Activated T-helper 17 cell treated with anti-CD3 and anti-CD28 coated beads, Interleukin-2, amount 50 U/mL, for 72 hours (primary cell): ENCODE measurements around the gene PPM1H. TPM values are rescaled to one million over a fixed set of nuclear protein-coding genes. Genes with fewer than 3 reads are reported as not detected.

ENCODE experiments used
- ATAC-seq: fragments of 150-1000 bp; cut with Tn5 transposase; replicated peaks from 2 replicates; pipeline ENCODE4 v1.10.0; 2021; ENCODE audit warnings: mild to moderate bottlenecking, moderate library complexity
- H3K27ac Mint-ChIP-seq: one replicate; pipeline ENCODE4 v1.8.0; 2022; ENCODE audit warnings: mixed read lengths
- H3K27me3 Mint-ChIP-seq: one replicate; pipeline ENCODE4 v1.8.0; 2022; ENCODE audit warnings: mixed read lengths
- H3K36me3 Mint-ChIP-seq: one replicate; pipeline ENCODE4 v1.8.0; 2022; ENCODE audit warnings: low read depth, mild to moderate bottlenecking, mixed read lengths
- H3K4me1 Mint-ChIP-seq: one replicate; pipeline ENCODE4 v1.8.0; 2022; ENCODE audit warnings: mixed read lengths
- H3K4me3 Mint-ChIP-seq: one replicate; pipeline ENCODE4 v1.8.0; 2022; ENCODE audit warnings: mild to moderate bottlenecking, mixed read lengths
- H3K9me3 Mint-ChIP-seq: one replicate; pipeline ENCODE4 v1.8.0; 2022; ENCODE audit warnings: mixed read lengths
- total RNA-seq, 2 donors: library from RNA; stranded (reverse); gene quantifications; one replicate each; pipeline ENCODE4 v1.2.3, GENCODE V29; 2022

The PPM1H gene
- total RNA-seq, 2 donors from 2014 or later = not detected

GRCh38 chr12:62657363-62657632 lies 277.7 kb downstream of the PPM1H start:
- Mint-ChIP-seq H3K27ac (no peak overlapping the region), H3K4me3 (no peak overlapping the region), H3K27me3 (peaks cover 9% of the 10 kb centered on the region), H3K9me3 (no peaks in the 10 kb centered on the region), H3K4me1 (no peaks in the 10 kb centered on the region), H3K36me3 (no peaks in the 10 kb centered on the region)
- ATAC-seq = no peak

- Mint-ChIP-seq H3K4me1 (no peaks in the 10 kb centered on the region), H3K9me3 (no peaks in the 10 kb centered on the region), H3K27ac (no peak overlapping the region), H3K27me3 (peaks cover 9% of the 10 kb centered on the region), H3K4me3 (no peak overlapping the region), H3K36me3 (no peaks in the 10 kb centered on the region)
- no peak for ATAC-seq
Observed at GRCh38 chr12:62656591-62657362, 278.2 kb downstream of the PPM1H start.

- H3K36me3 Mint-ChIP-seq = no peaks in the 10 kb centered on the region
- no peak overlapping the region for H3K4me3 Mint-ChIP-seq
- no peak overlapping the region for H3K27ac Mint-ChIP-seq
- ATAC-seq = no peak
- no peaks in the 10 kb centered on the region for H3K9me3 Mint-ChIP-seq
- H3K27me3 Mint-ChIP-seq = peaks cover 9% of the 10 kb centered on the region
- no peaks in the 10 kb centered on the region for H3K4me1 Mint-ChIP-seq
Observed at GRCh38 chr12:62655666-62656151, 279.2 kb downstream of the PPM1H start.

GRCh38 chr12:62654326-62655241 lies 280.4 kb downstream of the PPM1H start:
- no peak for ATAC-seq
- no peaks in the 10 kb centered on the region for H3K9me3 Mint-ChIP-seq
- no peak overlapping the region for H3K27ac Mint-ChIP-seq
- H3K4me1 Mint-ChIP-seq = no peaks in the 10 kb centered on the region
- no peaks in the 10 kb centered on the region for H3K36me3 Mint-ChIP-seq
- H3K4me3 Mint-ChIP-seq = no peak overlapping the region
- H3K27me3 Mint-ChIP-seq = peaks cover 9% of the 10 kb centered on the region

DNA sequence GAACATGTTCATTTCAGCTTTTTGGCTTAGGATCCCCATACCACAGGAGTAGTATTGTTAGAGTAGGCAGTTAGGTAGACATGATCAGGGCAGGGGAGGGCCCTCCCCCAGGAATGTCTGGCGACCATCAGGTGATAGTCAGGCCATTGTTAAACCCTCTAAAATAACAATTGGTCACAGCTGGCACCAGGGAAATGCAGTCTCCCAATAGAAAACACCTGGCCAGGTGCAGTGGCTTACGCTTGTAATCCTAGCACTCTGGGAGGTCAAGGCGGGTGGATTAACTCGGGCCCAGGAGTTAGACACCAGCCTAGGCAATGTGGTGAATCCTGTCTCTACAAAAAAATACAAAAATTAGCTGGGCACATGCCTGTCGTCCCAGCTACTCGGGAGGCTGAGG lies 281.2 kb downstream of the PPM1H start:
- no peak overlapping the region for H3K27ac Mint-ChIP-seq
- ATAC-seq = no peak
- no peaks in the 10 kb centered on the region for H3K4me1 Mint-ChIP-seq
- H3K9me3 Mint-ChIP-seq = no peaks in the 10 kb centered on the region
- H3K36me3 Mint-ChIP-seq = no peaks in the 10 kb centered on the region
- no peak overlapping the region for H3K4me3 Mint-ChIP-seq
- peaks cover 9% of the 10 kb centered on the region for H3K27me3 Mint-ChIP-seq

DNA sequence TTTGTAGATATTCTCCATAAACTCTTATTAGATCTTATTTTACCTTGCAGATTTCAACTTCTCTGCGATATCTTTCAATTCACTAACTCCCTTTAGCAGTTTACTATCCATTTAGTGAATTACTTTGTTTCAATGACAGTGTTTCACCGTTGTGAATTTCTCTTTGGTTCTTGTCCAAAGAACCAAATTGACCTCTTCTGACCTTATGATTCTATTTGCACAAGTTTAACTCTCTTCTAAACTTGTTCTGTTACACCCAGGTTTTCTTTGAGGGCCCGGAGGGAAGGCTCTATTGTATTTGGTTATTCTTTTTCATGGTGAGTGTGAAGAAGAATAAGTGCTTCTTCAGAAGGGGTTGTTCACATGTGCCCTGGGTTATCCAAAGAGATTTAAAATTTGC lies 281.6 kb downstream of the PPM1H start:
- Mint-ChIP-seq H3K36me3 (no peaks in the 10 kb centered on the region), H3K4me1 (no peaks in the 10 kb centered on the region), H3K27me3 (peaks cover 9% of the 10 kb centered on the region), H3K9me3 (no peaks in the 10 kb centered on the region), H3K27ac (no peak overlapping the region), H3K4me3 (no peak overlapping the region)
- no peak for ATAC-seq

DNA sequence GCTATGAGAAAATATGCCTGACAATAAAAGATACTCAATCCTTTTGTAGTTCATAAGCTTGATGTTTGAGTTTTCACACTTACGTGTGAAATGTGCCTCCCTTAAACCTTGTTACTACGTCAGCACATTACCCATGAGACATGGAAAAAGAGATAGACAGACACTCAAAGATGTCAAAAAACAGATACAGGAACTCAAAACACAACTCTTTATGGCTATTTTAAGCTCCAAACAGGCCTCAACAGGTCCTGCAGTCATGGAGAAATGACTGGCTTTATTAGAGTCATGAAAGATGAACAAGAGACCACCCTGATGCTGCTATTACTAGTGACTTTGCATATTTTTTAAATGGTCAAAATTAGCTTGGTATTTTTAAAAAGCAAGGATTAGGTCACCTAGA lies 283.8 kb downstream of the PPM1H start:
- Mint-ChIP-seq H3K27me3 (peaks cover 4% of the 10 kb centered on the region), H3K4me3 (no peak overlapping the region), H3K27ac (no peak overlapping the region), H3K36me3 (no peaks in the 10 kb centered on the region), H3K9me3 (no peaks in the 10 kb centered on the region), H3K4me1 (no peaks in the 10 kb centered on the region)
- ATAC-seq = no peak

GRCh38 chr12:62649412-62650138 lies 285.4 kb downstream of the PPM1H start:
- H3K27me3 Mint-ChIP-seq = no peaks in the 10 kb centered on the region
- no peak overlapping the region for H3K4me3 Mint-ChIP-seq
- no peaks in the 10 kb centered on the region for H3K9me3 Mint-ChIP-seq
- H3K36me3 Mint-ChIP-seq = no peaks in the 10 kb centered on the region
- H3K27ac Mint-ChIP-seq = no peak overlapping the region
- no peaks in the 10 kb centered on the region for H3K4me1 Mint-ChIP-seq
- no peak for ATAC-seq

- Mint-ChIP-seq H3K9me3 (no peaks in the 10 kb centered on the region), H3K4me3 (no peak overlapping the region), H3K27ac (no peak overlapping the region), H3K36me3 (no peaks in the 10 kb centered on the region), H3K4me1 (no peaks in the 10 kb centered on the region), H3K27me3 (no peaks in the 10 kb centered on the region)
- no peak for ATAC-seq
Observed at GRCh38 chr12:62647586-62647985, 287.4 kb downstream of the PPM1H start.

DNA sequence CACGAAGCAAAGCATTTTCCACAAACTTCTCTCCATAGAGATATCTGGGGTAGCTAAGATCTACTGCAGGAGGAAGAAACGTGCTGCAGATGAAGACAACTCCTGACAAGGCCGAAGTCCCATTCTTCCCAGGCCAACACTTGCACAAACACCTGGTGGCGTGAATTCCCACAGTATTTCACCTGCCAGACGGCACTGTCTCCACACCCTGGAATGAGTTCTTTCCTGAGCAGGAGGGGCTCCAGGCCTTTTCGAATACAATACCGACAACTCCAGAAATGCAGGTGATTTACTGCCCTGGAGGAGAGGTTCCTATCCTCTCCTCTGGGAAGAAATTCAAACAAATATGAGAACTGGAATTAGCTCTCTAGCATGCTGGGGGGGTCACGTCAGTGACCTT lies 288.4 kb downstream of the PPM1H start:
- Mint-ChIP-seq H3K27ac (no peak overlapping the region), H3K9me3 (no peaks in the 10 kb centered on the region), H3K36me3 (no peaks in the 10 kb centered on the region), H3K4me1 (peaks cover 1% of the 10 kb centered on the region), H3K27me3 (no peaks in the 10 kb centered on the region), H3K4me3 (no peak overlapping the region)
- ATAC-seq = no peak

DNA sequence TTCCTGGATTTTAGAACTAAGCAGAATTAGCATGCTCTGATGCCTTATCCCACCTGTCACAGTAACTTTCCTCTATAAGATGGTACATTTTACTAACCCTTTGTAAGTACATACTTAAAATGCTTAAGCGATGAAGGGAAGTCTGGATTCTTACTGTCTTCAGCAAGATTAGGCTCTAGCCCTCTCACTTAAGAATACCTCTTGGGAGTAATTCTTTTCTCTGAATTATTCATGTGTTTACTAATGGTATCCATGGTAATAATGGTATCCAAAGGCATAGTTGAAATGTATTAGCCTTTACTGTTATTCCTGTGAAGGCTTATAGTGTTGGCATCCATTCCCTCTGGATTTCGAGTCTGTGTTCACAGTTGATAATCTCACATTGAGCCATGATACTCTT lies 291.5 kb downstream of the PPM1H start:
- no peak overlapping the region for H3K27ac Mint-ChIP-seq
- no peaks in the 10 kb centered on the region for H3K36me3 Mint-ChIP-seq
- no peaks in the 10 kb centered on the region for H3K9me3 Mint-ChIP-seq
- H3K4me3 Mint-ChIP-seq = no peak overlapping the region
- no peak for ATAC-seq
- H3K4me1 Mint-ChIP-seq = peaks cover 10% of the 10 kb centered on the region
- H3K27me3 Mint-ChIP-seq = no peaks in the 10 kb centered on the region

DNA sequence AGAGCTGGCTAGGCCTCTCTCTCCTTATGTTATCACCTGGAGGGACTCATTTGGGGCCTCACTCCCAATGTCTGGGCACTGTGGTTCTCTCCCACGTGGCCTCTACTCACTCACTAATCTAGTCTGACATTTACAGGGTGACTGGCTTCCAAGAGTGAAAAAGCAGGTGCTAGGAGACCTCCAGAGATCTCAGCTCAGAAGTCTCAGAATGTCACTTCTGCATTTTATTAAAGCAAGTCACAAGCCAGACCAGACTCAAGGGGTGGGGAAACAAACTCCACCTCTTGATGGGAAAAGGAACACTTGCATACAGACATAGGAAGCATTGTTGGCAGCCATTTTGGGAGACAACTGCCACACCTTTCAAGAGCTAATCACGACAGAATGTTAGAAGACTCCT lies 292.5 kb downstream of the PPM1H start:
- H3K27me3 Mint-ChIP-seq = no peaks in the 10 kb centered on the region
- no peak overlapping the region for H3K27ac Mint-ChIP-seq
- no peaks in the 10 kb centered on the region for H3K9me3 Mint-ChIP-seq
- peak overlapping the region; percentile 68 for H3K4me3 Mint-ChIP-seq
- no peak for ATAC-seq
- no peaks in the 10 kb centered on the region for H3K36me3 Mint-ChIP-seq
- peaks cover 10% of the 10 kb centered on the region for H3K4me1 Mint-ChIP-seq

DNA sequence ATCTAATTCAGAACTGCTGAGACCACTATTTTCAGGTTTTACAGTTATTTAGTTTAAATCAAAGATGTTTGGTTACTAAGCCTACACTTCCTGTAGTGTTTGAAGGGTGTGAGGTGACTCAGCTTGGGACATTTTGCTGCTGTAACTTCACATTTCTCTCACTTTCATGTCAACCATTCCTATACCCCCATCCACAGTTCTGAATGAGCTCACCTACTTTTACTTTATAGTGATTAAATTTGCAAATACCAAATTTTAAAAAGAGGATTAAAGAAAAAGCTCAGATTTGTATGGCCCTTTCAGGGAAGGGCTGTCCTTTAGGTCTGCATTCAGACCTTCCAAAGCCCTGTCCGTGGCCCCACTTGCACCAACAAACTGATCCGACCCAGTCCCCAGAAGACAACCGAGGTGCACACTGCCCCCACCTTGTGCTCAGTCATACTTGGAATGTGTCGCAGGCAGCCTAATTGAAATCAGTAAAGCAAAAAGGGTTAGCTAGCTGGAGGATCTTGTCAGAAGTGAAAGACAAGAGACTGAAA lies 294.0 kb downstream of the PPM1H start:
- H3K4me1 Mint-ChIP-seq = peaks cover 10% of the 10 kb centered on the region
- H3K27me3 Mint-ChIP-seq = peaks cover 8% of the 10 kb centered on the region
- H3K4me3 Mint-ChIP-seq = peak overlapping the region; percentile 68
- H3K9me3 Mint-ChIP-seq = no peaks in the 10 kb centered on the region
- H3K27ac Mint-ChIP-seq = peak overlapping the region; percentile 74
- ATAC-seq = peak; percentile 98
- H3K36me3 Mint-ChIP-seq = no peaks in the 10 kb centered on the region

DNA sequence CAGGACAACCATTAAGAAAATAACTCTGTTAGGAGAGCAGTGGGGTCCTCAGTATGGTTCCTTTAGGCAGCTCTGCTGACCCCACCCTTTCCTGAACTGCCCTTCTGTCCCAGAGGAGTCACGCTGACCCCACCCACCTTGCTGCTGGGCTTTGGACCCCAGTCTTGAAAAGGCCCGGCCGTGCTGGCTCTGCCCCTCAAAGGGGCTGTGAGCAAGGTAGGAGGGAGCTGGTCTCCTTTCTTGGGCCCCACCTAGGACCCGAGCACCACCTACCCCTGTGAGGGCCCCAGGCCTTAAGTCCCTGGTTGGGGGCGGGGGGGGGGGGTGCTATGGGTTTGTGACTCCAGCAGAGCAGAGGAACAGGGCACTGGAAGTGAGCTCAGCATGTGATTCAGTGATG lies 297.3 kb downstream of the PPM1H start:
- peaks cover 26% of the 10 kb centered on the region for H3K27me3 Mint-ChIP-seq
- no peak overlapping the region for H3K27ac Mint-ChIP-seq
- H3K4me1 Mint-ChIP-seq = peaks cover 10% of the 10 kb centered on the region
- no peaks in the 10 kb centered on the region for H3K36me3 Mint-ChIP-seq
- no peak for ATAC-seq
- no peak overlapping the region for H3K4me3 Mint-ChIP-seq
- no peaks in the 10 kb centered on the region for H3K9me3 Mint-ChIP-seq
